ES-I3 (cell line): ENCODE results near the gene SVOPL.
"Not testable (repeated sequence)": the region's sequence is repeated elsewhere in the genome, so short reads cannot be mapped to it uniquely, and the experiment has no call there.

Experiments used
- H3K36me3 ChIP-seq: 2 replicates; pipeline ENCODE4 v1.6.1; 2013; ENCODE audit warnings: mild to moderate bottlenecking, low read length, control low read depth, moderate library complexity; ENCODE audit not compliant: insufficient read depth
- H3K4me1 ChIP-seq: 2 replicates; pipeline ENCODE4 v1.6.1; 2013; ENCODE audit warnings: mild to moderate bottlenecking, control low read depth, low read length; ENCODE audit not compliant: insufficient read depth
- H3K9ac ChIP-seq: 2 replicates; pipeline ENCODE4 v1.6.1; 2013; ENCODE audit warnings: low read depth, mild to moderate bottlenecking, low read length, moderate library complexity
- H3K9me3 ChIP-seq: 2 replicates; pipeline ENCODE4 v1.6.1; 2013; ENCODE audit warnings: mild to moderate bottlenecking, low read length, moderate library complexity; ENCODE audit not compliant: control insufficient read depth, insufficient read depth

The SVOPL gene

GRCh38 chr7:138726288-138726687, 25.1 kb upstream of the SVOPL start:
- Histone ChIP-seq H3K9me3 (no peaks in the 10 kb centered on the region), H3K9ac (no peak overlapping the region), H3K36me3 (no peaks in the 10 kb centered on the region), H3K4me1 (peaks cover 11% of the 10 kb centered on the region)

- Histone ChIP-seq H3K9me3 (no peaks in the 10 kb centered on the region), H3K4me1 (no peaks in the 10 kb centered on the region), H3K9ac (no peak overlapping the region), H3K36me3 (no peaks in the 10 kb centered on the region)
Observed at GRCh38 chr7:138720286-138720685, 19.1 kb upstream of the SVOPL start.

GRCh38 chr7:138716889-138717288, 15.7 kb upstream of the SVOPL start:
- Histone ChIP-seq H3K36me3 (no peaks in the 10 kb centered on the region), H3K4me1 (no peaks in the 10 kb centered on the region), H3K9me3 (no peaks in the 10 kb centered on the region), H3K9ac (no peak overlapping the region)

- Histone ChIP-seq H3K36me3 (no peaks in the 10 kb centered on the region), H3K9ac (no peak overlapping the region), H3K4me1 (no peaks in the 10 kb centered on the region; the same call in 1 of the 2 replicates), H3K9me3 (no peaks in the 10 kb centered on the region)
Observed at GRCh38 chr7:138713191-138713590, 12.0 kb upstream of the SVOPL start.

GRCh38 chr7:138712652-138713051, 11.5 kb upstream of the SVOPL start:
- Histone ChIP-seq H3K4me1 (no peaks in the 10 kb centered on the region; the same call in 1 of the 2 replicates), H3K36me3 (no peaks in the 10 kb centered on the region), H3K9me3 (no peaks in the 10 kb centered on the region)

GRCh38 chr7:138710536-138711385, 9.6 kb upstream of the SVOPL start:
- Histone ChIP-seq H3K4me1 (no peaks in the 10 kb centered on the region; the same call in 1 of the 2 replicates), H3K9ac (no peak overlapping the region), H3K9me3 (no peaks in the 10 kb centered on the region), H3K36me3 (no peaks in the 10 kb centered on the region)

More at GRCh38 chr7:138712652-138713051, 11.5 kb upstream of the SVOPL start:
- H3K9ac ChIP-seq, result no peak overlapping the region

- no peak overlapping the region for H3K9ac ChIP-seq
- no peaks in the 10 kb centered on the region for H3K36me3 ChIP-seq
- no peaks in the 10 kb centered on the region for H3K9me3 ChIP-seq
Observed at GRCh38 chr7:138705167-138705566, 4.0 kb upstream of the SVOPL start.

GRCh38 chr7:138701537-138701923, 368 bp upstream of the SVOPL start:
- Histone ChIP-seq H3K9ac (no peak overlapping the region), H3K4me1 (no peaks in the 10 kb centered on the region), H3K36me3 (no peaks in the 10 kb centered on the region), H3K9me3 (no peaks in the 10 kb centered on the region)

More at GRCh38 chr7:138705167-138705566, 4.0 kb upstream of the SVOPL start:
- no peaks in the 10 kb centered on the region for H3K4me1 ChIP-seq

- no peaks in the 10 kb centered on the region for H3K9me3 ChIP-seq
Observed at GRCh38 chr7:138699661-138700060, 1.5 kb downstream of the SVOPL start.

GRCh38 chr7:138698281-138698680, 2.9 kb downstream of the SVOPL start:
- Histone ChIP-seq H3K9me3 (no peaks in the 10 kb centered on the region), H3K9ac (no peak overlapping the region), H3K36me3 (no peaks in the 10 kb centered on the region), H3K4me1 (no peaks in the 10 kb centered on the region)

More at GRCh38 chr7:138699661-138700060, 1.5 kb downstream of the SVOPL start:
- H3K36me3 ChIP-seq, result no peaks in the 10 kb centered on the region
- no peaks in the 10 kb centered on the region for H3K4me1 ChIP-seq
- no peak overlapping the region for H3K9ac ChIP-seq

- Histone ChIP-seq H3K9me3 (no peaks in the 10 kb centered on the region), H3K9ac (no peak overlapping the region), H3K36me3 (no peaks in the 10 kb centered on the region), H3K4me1 (no peaks in the 10 kb centered on the region)
Observed at GRCh38 chr7:138697535-138698182, 3.5 kb downstream of the SVOPL start.

- H3K9me3 ChIP-seq, H3K9ac ChIP-seq, H3K36me3 ChIP-seq, H3K4me1 ChIP-seq: not testable (repeated sequence)
Observed at GRCh38 chr7:138695776-138696175, 5.4 kb downstream of the SVOPL start.

GRCh38 chr7:138695106-138695505, 6.1 kb downstream of the SVOPL start:
- Histone ChIP-seq H3K4me1 (no peaks in the 10 kb centered on the region), H3K9ac (no peak overlapping the region), H3K9me3 (no peaks in the 10 kb centered on the region), H3K36me3 (no peaks in the 10 kb centered on the region)

GRCh38 chr7:138691178-138691577, 10.0 kb downstream of the SVOPL start:
- Histone ChIP-seq H3K4me1 (no peaks in the 10 kb centered on the region), H3K36me3 (no peaks in the 10 kb centered on the region), H3K9me3 (no peaks in the 10 kb centered on the region), H3K9ac (no peak overlapping the region)

GRCh38 chr7:138690495-138690894, 10.7 kb downstream of the SVOPL start:
- Histone ChIP-seq H3K9me3 (no peaks in the 10 kb centered on the region), H3K4me1 (no peaks in the 10 kb centered on the region), H3K9ac (no peak overlapping the region), H3K36me3 (no peaks in the 10 kb centered on the region)
